GM21576 (cell line): ENCODE measurements around the gene G3BP1.
A peak's percentile ranks its signal among the peaks of the same experiment; 100 is the strongest.
"Not testable (repeated sequence)": the region's sequence is repeated elsewhere in the genome, so short reads cannot be mapped to it uniquely, and the experiment has no call there.

Source experiments
- ATAC-seq: cut with Tn5 transposase; IDR thresholded peaks from one replicate; pipeline ENCODE4 v1.9.1; 2021; ENCODE audit warnings: mild to moderate bottlenecking, moderate library complexity; ENCODE audit not compliant: unreplicated experiment

Gene G3BP1

DNA sequence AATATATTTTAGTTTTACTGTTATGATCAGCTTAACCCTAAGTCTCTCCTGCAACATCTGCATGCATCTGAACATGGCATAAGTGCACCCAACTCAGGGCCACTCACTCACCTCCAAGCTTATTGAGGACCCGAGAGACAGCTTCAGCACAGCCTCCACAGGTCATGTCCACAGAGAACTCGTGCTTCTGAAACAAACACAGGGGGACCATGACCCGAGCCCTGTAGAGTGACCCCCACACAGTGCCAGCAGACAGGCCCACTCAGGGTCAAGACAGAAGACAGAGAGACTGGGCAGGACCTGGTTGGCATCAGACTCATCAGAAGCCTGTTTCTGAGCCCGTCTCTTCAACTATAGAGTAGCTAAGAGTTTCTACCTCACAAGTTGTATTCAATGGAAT lies 20.2 kb upstream of the G3BP1 start:
- ATAC-seq: no peak

DNA sequence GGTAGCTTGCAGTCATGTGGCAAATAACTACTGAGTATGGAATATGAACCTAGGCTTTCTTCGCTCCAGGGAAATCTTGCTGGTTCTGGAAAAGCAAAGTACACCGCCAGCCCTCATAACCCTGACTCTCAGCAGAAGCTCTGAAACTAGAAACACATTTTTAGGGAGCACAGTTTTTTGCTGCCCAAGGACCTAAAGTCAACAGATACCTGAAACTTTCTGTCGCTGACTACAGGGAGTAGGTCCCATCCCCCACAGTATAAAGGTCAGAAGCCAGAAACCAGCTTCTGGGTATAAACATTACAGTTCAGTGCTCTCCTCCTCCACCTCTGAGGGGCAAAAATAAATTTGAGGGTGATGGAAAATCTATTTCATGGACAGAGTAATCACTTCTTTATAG lies 16.4 kb upstream of the G3BP1 start:
- no peak for ATAC-seq

GRCh38 chr5:151757233-151758140 lies 14.3 kb upstream of the G3BP1 start:
- ATAC-seq: no peak

- peak; percentile 5 for ATAC-seq
These were observed 13.7 kb upstream of the G3BP1 start for GRCh38 chr5:151758141-151758429.

- ATAC-seq: peak; percentile 92
These were observed 13.1 kb upstream of the G3BP1 start, which contains the start of gene ATOX1 for GRCh38 chr5:151758430-151759241. TSS of gene ATOX1 (minus strand) at chr5:151758631. CDS start at chr5:151758551, 80 bp downstream.

GRCh38 chr5:151764801-151765200 lies 7.0 kb upstream of the G3BP1 start:
- ATAC-seq: no peak

DNA sequence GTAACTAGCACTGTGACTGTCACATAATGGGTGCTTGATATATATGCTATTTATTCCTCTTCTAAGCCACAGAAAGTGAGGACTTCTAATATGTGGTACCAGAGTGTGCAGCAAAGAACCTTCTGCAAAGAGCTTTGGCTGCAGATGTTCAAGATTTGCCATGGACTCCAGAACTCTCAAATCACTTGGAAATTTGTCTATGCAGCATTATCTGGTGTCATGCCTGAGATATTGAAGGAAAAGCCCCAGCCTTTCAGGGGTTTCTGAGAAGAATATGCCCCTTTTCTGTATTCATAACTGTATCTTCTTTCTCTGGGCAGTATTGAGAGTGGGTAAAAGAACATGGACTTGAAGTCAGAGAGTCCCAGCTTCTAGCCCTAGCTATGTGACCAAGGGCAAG lies 4.8 kb upstream of the G3BP1 start:
- no peak for ATAC-seq

GRCh38 chr5:151770383-151771258 lies 1.1 kb upstream of the G3BP1 start:
- peak; percentile 20 for ATAC-seq

- ATAC-seq: no peak
These were observed 483 bp downstream of the G3BP1 start for GRCh38 chr5:151772029-151772845.

GRCh38 chr5:151772846-151773561 lies 1.2 kb downstream of the G3BP1 start:
- ATAC-seq: no peak

- no peak for ATAC-seq
These were observed 2.2 kb downstream of the G3BP1 start for GRCh38 chr5:151773951-151774350.

- ATAC-seq: no peak
These were observed 3.4 kb downstream of the G3BP1 start for GRCh38 chr5:151775025-151775606.

- peak; percentile 58 for ATAC-seq
These were observed 7.9 kb downstream of the G3BP1 start for GRCh38 chr5:151779531-151780125.

DNA sequence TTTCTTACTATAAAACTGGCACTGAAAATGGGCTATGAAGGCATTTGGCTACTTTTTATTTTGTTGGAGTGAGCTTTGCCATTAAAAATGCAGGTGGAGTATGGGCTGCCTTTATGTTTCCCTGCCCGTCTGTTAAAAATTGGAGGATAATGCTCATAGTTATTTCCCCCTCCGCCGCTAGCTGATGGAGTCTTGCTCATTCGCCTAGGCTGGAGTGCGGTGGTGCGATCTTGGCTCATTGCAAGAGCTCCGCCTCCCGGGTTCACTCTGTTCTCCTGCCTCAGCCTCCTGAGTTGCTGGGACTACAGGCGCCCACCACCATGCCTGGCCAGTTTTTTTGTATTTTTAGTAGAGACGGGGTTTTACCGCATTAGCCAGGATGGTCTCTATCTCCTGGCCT lies 8.6 kb downstream of the G3BP1 start:
- ATAC-seq: no peak

GRCh38 chr5:151781201-151781600 lies 9.4 kb downstream of the G3BP1 start:
- ATAC-seq: no peak

DNA sequence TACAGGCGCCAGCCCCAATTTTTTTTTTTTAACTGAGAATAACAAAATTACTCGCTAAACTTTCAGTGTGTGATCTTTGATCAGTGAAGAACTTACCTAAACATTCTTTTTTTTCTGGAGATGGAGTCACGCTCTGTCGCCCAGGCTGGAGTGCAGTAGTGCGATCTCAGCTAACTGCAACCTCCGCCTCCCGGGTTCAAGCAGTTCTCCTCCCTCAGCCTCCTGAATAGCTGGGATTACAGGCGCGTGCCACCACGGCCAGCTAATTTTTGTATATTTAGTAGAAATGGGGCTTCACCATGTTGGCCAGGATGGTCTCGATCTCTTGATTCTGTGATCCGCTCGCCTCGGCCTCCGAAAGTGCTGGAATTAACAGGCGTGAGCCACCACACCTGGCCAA lies 11.9 kb downstream of the G3BP1 start:
- ATAC-seq: not testable (repeated sequence)

DNA sequence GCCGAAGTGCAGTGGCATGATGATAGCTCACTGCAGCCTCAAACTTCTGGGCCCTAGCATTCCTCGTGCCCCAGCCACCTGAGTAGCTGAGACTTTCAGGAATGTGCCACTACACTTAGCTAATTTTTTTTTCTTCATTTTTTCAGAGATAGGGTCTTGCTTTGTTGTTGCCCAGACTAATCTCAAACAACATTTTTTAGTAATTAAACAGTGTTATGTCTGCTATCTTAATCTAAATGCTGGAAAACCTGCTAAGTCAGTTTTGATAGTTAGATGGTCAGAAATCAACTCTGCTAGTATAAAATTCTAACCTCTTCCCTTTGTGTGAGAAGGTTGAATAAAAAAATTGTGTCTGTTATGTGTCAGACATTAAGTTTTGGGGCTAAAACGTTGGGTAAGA lies 12.4 kb downstream of the G3BP1 start:
- ATAC-seq: no peak

DNA sequence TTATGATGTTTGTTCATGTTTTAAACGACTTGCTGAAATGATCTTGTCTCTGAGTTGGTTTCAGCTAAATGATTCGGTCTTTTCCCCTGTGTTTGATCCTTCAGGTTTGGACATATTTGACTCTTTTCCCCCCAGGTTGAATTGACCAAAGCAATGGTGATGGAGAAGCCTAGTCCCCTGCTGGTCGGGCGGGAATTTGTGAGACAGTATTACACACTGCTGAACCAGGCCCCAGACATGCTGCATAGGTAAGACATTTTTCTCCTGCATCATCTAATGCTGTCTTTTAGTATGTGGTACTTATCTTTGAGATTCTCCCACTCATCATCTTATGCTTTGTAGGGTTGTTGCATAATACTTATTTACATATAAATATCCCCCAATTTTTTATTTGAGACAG lies 14.7 kb downstream of the G3BP1 start:
- ATAC-seq: no peak

- no peak for ATAC-seq
These were observed 16.1 kb downstream of the G3BP1 start for GRCh38 chr5:151787817-151788216.
